Motor neuron (in vitro differentiated cells): ENCODE data around the gene ATP6V1D. TPM values are rescaled to one million over a fixed set of nuclear protein-coding genes. Genes with fewer than 3 reads are reported as not detected.

ENCODE experiments used
- ATAC-seq, 8 experiments: fragments of 200-7000 bp; cut with Tn5 transposase; replicated peaks in 6 of 8; 2 replicates each; pipeline ENCODE4 v1.8.0; 2021; ENCODE audit warnings: mild to moderate bottlenecking in 8 of 8, moderate library complexity in 8 of 8
- H3K27ac ChIP-seq, 2 donors: fragments of 250-450 bp; sonication (Bioruptor Pico); 2 replicates each; pipeline ENCODE4 v1.9.0; 2021; ENCODE audit warnings: antibody characterized with exemption in 2 of 2, mild to moderate bottlenecking in 2 of 2, moderate library complexity in 1 of 2
- H3K4me1 ChIP-seq, 2 donors: fragments of 250-450 bp; sonication (Bioruptor Pico); replicated peaks in 1 of 2; 2 replicates each; pipeline ENCODE4 v1.6.1; 2021; ENCODE audit warnings: antibody characterized with exemption in 2 of 2, mild to moderate bottlenecking in 2 of 2, moderate library complexity in 1 of 2
- H3K4me3 ChIP-seq, 5 donors: fragments of 250-450 bp; sonication (Bioruptor Pico); 2 replicates each; pipeline ENCODE4 v1.9.0; 2021; ENCODE audit warnings: antibody characterized with exemption in 5 of 5, mild to moderate bottlenecking in 5 of 5, moderate library complexity in 4 of 5
- WGBS, 10 experiments: fragments of 450-650 bp; shearing (Covaris generic); methylation state at CpG; one replicate each; pipeline ENCODE4 v1.0.0; 2022; 5-methylcytosine and 5-hydroxymethylcytosine counted together
- in situ Hi-C, 9 experiments: fragments of 400-800 bp; cut with MboI; loops; one replicate each; pipeline ENCODE4 v1.15.0; 2021; ENCODE audit warnings: low sequenced_read_pairs in 9 of 9, low pct_unique_long_range_greater_than_20kb in 2 of 9; ENCODE audit not compliant: unreplicated experiment in 9 of 9
- total RNA-seq, 8 experiments: library from RNA; unstranded; fragments of 300-600 nt; gene quantifications; 2 replicates each; pipeline versions ENCODE4 v1.2.3 to v1.2.4, GENCODE V29; 2022

Gene ATP6V1D
- total RNA-seq, 8 experiments from 2014 or later, result 75.7 to 176 (median 115) TPM

- 80 to 100% (median 100%) methylated on average over 1 of the region's 1 CpG; no CpG with 5 or more reads in 1 of the 10 experiments for WGBS, 10 experiments
- Histone ChIP-seq H3K4me1 (no peaks in the 10 kb centered on the region), H3K27ac (no peak overlapping the region), H3K4me3 (no peak overlapping the region)
- in situ Hi-C loops, result loop anchor here in 1 of 9 experiments (25.0 kb wide), 1 partner anchor 156 kb away; no protein-coding TSS in a partner anchor
- no peak for ATAC-seq
These were observed 41.8 kb downstream of the ATP6V1D start for GRCh38 chr14:67317822-67318221.

GRCh38 chr14:67313153-67313552, 46.5 kb downstream of the ATP6V1D start:
- Histone ChIP-seq H3K27ac (no peak overlapping the region), H3K4me3 (no peak overlapping the region), H3K4me1 (no peaks in the 10 kb centered on the region)
- no peak for ATAC-seq
- WGBS, 10 experiments, result 100% methylated on average over 1 of the region's 1 CpG; no CpG with 5 or more reads in 7 of the 10 experiments
- in situ Hi-C loops, result loop anchor here in 1 of 9 experiments (25.0 kb wide), 1 partner anchor 151 kb away; no protein-coding TSS in a partner anchor

DNA sequence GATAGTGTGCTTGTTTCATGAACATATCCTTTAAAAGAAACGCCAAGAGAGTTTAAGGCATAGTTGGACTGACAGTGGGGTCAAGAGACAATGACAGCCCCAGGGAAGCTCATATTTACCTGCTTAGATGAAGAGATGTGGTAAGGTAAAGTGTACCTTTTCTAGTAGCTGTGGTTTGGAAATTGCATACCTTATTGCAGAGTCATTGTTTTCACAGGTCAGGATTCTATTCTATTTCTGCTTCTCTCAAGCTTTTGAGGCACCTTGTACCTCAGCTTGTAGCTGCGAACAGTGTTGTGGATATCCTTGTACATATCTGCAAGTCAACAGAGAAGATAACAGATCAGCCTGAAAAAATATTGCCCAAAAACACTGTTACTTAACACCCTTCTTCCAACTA, 47.7 kb downstream of the ATP6V1D start:
- no peak for ATAC-seq
- H3K4me3 ChIP-seq, result no peak overlapping the region
- 84 to 100% (median 100%) methylated on average over 1 to 2 of the region's 2 CpGs; no CpG with 5 or more reads in 1 of the 10 experiments for WGBS, 10 experiments
- in situ Hi-C loops, result loop anchor here in 1 of 9 experiments (25.0 kb wide), 1 partner anchor 150 kb away; no protein-coding TSS in a partner anchor
- H3K27ac ChIP-seq, result no peak overlapping the region
- H3K4me1 ChIP-seq, result no peaks in the 10 kb centered on the region

Other genes starting within 250 kb of the ATP6V1D start
- under 1 TPM in 5 of 8 experiments, not detected in 3; 0.05 to 0.54 (median 0.45) TPM for gene GARIN2, start 170.4 kb downstream of the ATP6V1D start, total RNA-seq
- gene PALS1, start 118.4 kb downstream of the ATP6V1D start, total RNA-seq, result 10 to 100 TPM in 7 of 8 experiments, 1 to 10 TPM in 1; 10.0 to 35.9 (median 20.5) TPM
- 100 to 1,000 TPM in 4 of 8 experiments, 10 to 100 TPM in 4; 81.3 to 176 (median 105) TPM for gene EIF2S1, start 524 bp upstream of the ATP6V1D start, total RNA-seq
- 1 to 10 TPM in 2 of 8 experiments, under 1 TPM in 3, not detected in 3; 0.22 to 2.1 (median 0.82) TPM for gene PLEK2, start 52.4 kb upstream of the ATP6V1D start, total RNA-seq
- gene TMEM229B, start 128.9 kb upstream of the ATP6V1D start, total RNA-seq, result 10 to 100 TPM in 1 of 8 experiments, 1 to 10 TPM in 3, under 1 TPM in 4; 0.38 to 13.3 (median 0.93) TPM
- gene PLEKHH1, start 173.5 kb upstream of the ATP6V1D start, total RNA-seq, result 10 to 100 TPM in 1 of 8 experiments, 1 to 10 TPM in 7; 1.2 to 11.2 (median 6.0) TPM
- gene PIGH, start 240.5 kb upstream of the ATP6V1D start, total RNA-seq, result 10 to 100 TPM; 14.1 to 39.2 (median 28.4) TPM